ENCODE data around the gene PPP3CA.
"Not testable (repeated sequence)": the region's sequence is repeated elsewhere in the genome, so short reads cannot be mapped to it uniquely, and the experiment has no call there.

PPP3CA gene

DNA sequence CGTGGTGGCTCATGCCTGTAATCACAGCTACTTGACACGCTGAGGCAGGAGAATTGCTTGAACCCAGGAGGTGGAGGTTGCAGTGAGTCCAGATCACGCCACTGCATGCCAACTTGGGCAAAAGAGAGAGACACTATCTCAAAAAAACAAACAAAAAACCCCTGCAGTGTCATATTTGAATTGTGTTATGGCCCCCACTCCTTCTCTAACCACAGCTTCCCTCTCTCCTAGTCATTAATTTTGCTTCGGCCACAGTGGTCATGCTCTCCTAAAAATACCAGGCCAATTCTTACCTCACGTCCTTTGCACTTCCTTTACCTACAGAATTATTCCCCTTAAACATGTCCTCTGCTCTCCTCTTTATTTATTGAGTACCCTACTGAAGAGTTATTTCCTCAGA, 206.1 kb downstream of the PPP3CA start:
- DNase-seq (ENCODE audit: low read depth): no peak

DNA sequence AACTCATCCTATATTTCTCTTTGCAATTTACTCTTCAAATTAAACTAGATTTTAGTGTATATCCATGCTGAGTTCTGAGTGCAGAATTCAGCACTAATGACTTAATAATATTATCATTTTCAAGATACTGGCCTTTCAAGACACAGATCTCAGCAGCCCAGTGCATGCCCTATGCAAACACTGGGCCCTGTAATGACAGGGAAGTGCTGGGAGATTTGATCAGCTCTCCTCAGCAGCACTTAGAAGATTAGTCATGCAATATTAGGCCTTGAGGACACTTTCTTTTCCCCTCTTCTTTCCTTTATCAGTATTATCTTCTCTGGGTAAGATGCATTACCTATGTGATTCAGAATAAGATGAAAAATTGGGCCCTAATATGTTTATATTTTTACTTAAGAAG, 207.1 kb downstream of the PPP3CA start:
- DNase-seq (ENCODE audit: low read depth): no peak

DNA sequence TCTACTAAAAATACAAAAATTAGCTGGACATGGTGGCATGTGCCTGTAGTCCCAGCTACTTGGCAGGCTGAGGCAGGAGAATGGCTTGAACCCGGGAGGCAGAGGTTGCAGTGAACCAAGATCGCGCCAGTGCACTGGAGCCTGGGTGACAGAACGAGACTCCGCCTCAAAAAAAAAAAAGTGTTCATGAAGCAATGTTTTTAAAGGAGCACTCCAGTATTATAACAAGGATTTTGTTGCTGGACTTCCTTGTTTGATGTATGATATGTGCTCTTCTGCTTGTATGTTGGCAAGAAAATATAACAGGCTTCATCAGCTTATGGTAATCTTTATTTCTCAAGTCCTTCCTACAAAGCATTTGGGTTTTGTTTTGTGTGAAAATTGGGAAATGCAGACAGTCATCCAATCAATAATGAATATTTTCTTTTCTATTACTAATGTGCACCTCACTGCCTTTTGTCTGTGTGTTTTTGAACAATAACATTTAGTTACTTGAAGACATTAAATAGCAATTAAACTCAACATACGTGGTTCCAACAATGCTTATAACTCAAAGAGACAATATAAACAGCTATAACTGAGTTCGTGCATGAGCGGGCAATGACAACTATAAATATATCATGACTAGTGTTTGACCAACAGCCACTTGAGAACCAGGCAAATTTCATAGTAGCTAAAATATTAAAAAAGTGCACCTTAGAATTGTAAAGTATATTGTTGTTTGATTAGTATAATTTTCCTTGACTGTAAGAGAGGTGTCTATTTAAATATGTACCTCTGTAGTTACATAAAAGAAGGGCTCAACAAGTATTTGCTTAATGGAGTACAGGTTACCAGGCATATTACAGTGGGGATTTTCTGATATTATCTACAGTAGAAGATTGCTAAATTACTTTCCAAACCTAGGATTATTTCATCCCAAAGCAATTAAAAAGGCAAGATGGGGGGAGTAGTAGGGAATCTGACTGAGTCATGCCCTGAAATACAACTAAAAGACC, 210.7 kb downstream of the PPP3CA start:
- DNase-seq (ENCODE audit: low read depth): no peak

DNA sequence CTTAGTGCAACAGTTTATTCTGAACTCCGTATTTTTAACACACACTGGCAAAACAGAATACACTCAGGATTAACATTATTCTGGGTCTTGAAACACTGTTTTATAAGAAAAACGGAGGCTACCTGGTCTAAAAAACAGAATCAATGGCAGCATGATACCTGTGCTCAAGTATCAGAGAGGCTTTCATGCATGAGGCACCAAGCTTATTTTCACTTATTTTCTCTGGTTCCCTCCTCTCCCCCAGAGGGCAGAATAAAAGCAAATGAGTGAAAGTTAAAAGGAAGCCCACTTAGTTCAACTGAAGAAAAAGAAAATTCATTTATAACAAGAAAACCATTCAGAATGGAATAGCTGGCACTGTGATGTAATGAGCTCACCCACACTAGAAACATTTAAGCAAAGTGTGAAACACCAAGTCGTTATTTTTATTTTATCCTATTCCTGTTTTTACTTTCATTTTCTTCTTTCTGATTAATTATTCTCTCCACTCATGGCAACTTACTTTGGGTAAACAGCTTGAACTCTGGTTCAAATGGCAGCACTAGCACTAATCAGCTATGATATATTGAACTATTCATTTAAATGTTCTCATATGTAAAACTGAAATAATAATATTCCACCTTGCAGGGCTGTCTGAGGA, 211.8 kb downstream of the PPP3CA start:
- DNase-seq (ENCODE audit: low read depth): no peak

DNA sequence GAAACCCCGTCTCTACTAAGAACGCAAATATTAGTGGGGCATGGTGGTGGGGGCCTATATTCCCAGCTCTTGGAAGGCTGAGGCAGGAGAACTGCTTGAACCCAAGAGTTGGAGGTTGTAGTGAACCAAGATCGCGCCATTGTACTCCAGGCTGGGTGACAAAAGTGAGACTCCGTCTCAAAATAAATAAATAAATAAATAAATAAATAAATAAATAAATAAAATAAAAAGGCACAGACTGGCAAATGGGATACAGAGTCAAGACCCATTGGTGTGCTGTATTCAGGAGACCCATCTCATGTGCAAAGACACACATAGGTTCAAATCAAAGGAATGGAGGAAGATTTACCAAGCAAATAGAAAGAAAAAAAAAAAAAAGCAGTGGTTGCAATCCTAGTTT, 216.3 kb downstream of the PPP3CA start:
- DNase-seq (ENCODE audit: low read depth): not testable (repeated sequence)

DNA sequence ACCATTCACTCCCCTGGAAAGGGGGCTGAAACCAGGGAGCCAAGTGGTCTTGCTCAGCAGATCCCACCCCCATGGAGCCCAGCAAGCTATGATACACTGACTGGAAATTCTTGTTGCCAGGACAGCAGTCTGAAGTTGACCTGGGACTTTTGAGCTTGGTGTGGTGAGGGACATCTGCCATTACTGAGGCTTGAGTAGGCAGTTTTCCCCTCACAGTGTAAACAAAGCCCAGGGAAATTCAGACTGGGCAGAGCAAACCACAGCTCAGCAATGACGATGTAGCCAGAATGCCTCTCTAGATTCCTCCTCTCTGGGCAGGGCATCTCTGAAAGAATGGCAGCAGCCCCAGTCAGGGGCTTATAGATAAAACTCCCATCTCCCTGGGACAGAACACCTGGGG, 218.4 kb downstream of the PPP3CA start:
- not testable (repeated sequence) for DNase-seq (ENCODE audit: low read depth)

DNA sequence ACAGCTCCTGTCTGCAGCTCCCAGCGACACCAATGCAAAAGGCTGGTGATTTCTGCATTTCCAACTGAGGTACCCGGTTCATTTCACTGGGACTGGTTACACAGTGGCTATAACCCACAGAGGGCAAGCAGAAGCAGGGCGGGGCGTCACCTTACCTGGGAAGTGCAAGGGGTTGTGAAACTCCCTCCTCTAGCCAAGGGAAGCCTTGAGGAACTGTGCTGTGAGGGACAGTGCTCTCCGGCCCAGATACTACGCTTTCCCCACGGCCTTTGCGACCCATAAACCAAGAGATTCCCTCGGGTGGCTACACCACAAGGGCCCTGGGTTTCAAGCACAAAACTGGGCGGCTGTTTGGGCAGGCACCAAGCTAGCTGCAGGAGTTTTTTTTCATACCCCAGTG, 218.9 kb downstream of the PPP3CA start:
- DNase-seq (ENCODE audit: low read depth): no peak

DNA sequence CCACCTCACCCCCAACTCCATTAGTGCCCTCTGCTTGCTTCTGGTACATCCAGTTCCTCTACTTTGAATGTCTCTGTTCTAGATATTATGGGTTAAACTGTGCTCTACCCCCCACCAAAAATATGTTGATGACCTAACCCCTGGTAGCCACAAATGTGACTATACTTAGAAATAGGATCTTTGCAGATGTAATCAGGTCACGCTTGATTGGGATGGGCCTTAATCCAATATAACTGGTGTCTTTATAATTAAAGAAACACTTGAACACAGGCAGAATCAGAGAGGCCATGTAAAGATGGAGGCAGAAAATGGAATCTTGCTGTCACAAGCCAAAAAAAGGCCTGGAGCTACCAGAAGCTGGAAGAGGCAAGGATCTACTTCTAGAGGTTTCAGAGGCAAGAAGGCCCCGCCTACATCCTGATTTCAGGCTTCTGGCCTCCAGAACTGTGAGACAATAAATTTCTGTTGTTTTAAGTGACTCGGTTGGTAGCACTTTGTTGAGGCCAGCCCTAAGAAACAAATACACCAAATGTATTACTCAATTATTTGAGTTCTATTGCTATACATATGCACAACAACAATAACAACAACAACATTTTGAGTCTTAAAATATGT, 220.0 kb downstream of the PPP3CA start:
- no peak for DNase-seq (ENCODE audit: low read depth)

DNA sequence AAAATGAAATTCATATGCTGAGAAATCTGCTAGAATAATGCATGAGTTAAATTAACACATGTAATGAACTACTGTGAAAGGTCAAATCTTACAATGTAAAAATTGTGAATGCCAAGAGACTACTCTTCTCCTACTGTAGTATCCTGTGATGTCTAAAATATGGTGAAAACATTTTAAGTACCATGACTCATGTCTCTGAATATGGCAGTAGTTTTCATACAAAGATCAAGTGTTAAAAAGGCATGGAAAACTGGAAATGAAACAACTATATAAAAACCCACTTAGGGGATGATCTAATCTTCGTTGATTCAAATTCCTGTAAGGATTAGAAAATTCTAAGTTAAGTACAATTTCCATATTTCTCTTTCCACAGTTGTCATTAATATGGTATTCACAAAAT, 221.3 kb downstream of the PPP3CA start:
- no peak for DNase-seq (ENCODE audit: low read depth)

DNA sequence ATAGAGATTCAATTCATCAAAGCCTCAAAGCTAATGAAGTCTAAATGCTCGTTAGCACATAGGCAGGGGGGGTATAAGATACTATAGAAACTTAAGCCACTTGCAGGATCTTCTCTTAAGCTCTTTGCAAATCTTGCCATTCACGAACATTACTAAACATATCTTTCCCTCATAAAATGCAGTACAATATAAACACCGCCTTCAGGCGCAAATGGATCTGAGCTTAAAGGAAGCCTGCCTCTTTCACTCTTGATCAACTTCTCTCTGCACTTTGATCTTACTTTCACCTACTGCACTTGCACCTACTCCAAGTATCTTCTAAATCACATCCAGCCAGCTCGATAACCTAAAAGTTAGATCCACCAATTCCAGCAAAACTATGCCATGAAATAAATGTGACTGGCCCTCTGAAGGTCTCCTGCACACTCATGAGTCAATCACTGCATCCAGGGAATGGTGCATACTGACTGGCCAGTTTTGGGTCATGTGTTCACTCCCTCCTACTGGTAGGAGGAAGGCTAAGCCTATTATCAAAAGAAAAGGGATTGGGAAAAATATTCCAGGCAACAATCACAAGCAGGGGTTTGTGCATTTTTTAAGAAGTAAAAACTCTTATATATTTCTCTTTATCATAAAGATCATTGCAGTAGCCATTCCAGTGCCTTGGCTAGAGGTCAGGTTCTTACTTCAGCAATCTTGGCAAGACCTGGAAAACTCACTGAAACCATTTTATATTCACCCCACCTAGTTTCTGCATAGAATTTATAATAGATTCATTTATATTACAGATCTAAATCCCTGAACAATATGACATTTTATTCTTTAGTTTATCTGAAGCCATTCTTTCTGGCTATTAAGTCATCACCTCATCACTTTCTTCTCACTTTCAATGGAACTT, 222.0 kb downstream of the PPP3CA start:
- no peak for DNase-seq (ENCODE audit: low read depth)

DNA sequence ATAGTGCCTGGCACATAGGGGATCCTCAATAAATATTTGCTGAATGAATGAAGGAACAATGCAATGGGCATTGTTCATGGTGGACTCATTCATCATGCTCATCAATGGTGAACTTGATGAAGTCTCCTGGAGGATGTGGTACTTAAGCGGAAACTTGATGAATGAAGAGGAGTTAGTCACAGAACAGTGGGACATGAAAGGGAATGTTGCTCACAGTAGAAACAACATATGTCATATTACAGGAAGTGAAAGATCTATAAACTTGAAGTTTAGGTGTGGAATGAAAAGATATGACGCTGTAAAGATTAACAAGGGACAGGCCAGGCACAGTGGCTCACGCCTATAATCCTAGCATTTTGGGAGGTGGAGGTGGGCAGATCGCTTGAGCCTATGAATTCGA, 224.1 kb downstream of the PPP3CA start:
- DNase-seq (ENCODE audit: low read depth): no peak

DNA sequence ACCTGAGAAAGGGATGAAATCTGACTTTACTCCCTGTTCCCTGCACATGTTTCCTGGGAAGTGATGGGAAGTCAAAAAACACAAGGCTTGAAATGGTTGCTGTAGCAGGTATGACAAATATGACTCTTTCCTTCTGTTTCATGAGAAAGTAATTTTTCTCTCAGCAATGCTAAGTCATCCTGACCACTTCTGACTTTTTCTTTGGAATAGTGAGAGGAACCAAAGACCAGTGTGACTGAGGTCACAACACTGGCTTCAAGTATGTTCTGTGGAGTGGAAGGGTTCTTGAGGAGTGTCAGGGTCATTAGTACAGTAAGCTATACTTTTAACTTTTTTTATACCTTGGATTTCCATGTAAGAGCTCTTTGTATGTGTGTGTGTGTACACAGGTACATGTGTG, 225.3 kb downstream of the PPP3CA start:
- no peak for DNase-seq (ENCODE audit: low read depth)

DNA sequence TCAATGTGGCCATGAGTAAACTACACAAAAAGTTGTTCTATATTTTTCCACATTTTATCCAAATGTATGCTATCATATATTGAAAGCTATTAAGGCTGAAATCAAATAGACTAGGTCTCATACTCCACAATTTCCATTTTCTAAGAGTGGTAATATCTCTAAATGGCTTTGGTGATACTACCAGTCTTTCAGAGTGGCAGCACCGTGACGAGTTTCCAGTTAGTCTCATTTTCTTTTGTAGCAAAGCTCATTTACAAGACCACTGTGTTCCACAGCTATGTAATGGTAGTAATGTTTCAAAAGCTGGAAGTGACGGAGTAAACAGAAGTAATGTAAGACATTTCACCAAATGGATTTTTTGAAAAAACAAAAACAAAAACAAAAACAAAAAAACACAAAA, 228.2 kb downstream of the PPP3CA start:
- DNase-seq (ENCODE audit: low read depth): no peak

DNA sequence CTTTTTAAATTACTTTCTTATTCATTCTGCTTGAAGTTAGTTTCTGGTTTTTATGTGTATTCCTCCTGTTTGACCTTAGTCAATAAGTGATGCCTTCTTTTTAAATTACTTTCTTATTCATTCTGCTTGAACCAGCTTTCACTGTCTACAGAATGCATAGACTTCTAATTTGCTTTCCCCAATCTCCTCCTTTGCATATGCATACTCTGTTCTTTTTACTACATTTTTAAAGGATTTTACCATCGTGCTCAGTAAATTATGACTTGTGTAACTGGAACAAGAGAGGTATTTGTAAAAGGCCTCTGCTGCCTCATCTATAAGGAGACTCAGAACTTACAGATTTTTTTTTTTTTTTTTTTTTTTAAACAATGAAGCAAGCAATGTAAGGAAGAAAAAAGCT, 228.7 kb downstream of the PPP3CA start:
- no peak for DNase-seq (ENCODE audit: low read depth)

DNA sequence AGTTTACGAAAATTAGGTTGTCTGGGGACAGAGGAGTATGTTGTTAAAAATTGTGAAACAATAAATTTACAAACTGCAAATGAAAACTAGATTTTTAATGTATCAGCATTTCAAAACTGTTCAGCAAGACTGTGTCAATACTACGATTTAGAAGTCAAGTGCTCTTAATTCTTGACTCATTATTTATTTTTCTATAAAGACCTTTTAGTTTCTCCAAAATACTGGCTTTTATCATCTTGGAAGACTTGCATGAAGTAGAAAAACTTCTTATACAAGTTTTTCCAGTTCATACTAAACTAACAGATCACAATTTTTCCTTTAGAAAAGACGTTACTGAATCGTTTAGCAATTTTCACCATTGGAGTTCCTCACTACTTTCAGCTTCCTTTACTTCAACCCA, 231.4 kb downstream of the PPP3CA start:
- DNase-seq (ENCODE audit: low read depth): no peak

DNA sequence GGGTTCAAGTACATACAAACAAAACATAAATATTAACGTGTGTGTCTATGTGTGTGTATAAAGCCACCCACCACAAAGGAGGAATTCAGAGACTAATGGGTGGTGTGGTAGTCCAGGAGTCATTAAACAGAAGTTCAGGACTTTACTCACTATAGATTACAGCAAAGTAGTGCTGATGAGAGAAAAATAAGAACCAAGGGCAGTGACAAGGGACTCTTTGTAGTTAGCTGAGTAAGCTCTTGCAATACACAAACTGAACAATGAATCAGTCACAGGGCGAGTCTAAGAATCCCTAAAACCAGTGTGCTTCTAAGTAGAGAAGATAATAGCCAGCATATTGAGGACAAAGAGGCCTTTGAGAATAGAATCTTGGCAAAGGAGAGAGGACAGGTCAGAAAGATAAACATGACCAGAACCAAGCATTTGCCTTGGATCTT, 232.4 kb downstream of the PPP3CA start:
- DNase-seq (ENCODE audit: low read depth): no peak

DNA sequence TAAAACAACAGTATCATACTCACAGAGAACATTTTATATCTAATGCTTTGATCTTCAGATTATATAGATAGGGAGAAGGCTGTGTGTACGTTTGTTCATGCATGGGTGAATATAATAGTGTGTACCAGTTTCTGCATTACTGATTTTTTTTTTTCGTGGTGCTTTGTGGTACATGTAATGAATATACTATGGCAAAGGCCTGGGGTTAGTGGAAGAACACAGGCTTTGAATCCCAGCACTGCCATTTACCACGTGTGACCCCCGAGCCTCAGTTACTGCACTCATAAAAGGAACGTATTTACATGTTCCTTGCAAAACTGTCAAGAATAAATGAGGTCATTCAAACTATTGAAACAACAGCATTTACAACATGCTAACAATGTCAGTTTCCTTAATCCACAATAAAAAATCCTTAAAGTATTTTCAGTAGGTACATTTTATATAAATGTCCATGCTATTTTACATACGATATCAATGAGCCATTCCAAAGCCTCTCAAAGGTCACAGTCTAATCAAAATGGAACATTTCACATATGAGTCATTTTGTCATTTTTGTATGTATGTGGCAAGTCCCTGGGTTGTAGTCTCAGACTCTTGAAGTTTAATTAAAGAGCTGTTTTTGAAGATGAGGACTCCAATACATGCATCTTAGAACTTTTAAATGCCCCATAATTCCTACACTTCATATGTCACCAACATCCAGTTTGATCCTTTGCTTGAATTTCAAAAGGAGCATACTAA, 242.8 kb downstream of the PPP3CA start:
- DNase-seq (ENCODE audit: low read depth): no peak

DNA sequence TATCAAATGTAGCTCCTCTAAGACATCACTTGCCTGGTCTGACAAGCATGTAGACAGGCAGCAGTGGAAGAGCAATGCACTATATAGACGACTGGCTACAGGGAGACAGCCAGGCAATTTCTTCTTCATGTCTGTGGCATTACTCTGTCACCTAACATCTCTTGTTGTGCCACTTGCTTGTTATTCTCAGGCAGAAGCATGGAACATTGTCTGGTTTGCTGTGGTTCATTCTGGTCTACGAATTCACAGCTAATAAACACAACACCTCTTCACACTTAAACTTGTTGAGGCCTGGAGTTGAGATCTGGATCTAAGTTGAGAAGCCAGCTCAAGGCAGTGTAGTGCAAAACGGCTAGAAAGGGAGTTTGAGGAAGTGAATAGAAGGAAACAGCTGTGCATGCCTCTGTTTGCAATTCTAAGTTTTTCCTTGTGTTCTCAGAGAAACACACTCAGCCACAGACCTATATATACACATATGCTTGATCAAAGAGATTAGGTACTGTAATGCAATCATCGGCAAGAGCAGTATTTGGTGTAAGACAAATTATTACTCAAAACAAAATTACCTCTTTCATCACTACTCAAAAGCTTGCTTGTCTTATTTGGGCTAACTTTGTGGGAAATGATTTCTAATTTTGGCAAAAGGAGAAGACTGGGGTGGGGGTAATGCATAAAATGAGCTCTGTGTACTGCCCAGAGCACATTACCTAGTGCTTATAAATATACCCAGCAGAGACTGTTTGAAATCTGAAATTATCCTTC, 243.8 kb downstream of the PPP3CA start:
- DNase-seq (ENCODE audit: low read depth): no peak

DNA sequence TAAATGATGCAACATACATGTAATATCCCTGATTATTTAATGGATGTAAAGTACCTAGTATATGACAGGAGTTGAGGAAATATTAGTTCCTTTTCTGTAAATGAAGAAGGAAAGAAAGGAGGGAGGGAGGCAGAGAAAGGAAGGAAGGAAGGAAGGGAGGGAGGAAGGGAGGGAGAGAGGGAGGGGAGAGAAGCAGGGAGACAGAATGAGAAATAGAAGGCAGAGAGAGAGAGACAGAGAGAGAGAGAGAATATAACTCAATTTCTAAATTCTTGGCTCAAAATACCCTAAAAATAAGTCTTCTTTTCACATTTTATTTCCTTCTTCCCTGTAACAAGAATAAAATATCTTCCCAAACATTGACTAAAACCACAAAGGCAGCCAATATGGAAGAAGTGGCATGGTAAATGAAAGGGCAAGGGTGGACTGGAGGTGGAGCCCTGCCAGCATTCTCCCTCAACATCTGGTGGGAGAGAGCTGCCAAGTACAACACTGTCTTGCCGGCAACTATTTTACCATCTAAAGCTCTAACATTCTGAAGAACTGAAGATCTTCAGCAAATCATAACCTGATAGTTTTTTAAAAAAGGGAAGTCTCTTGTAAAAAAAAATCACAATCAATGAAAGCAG, 245.1 kb downstream of the PPP3CA start:
- no peak for DNase-seq (ENCODE audit: low read depth)

DNA sequence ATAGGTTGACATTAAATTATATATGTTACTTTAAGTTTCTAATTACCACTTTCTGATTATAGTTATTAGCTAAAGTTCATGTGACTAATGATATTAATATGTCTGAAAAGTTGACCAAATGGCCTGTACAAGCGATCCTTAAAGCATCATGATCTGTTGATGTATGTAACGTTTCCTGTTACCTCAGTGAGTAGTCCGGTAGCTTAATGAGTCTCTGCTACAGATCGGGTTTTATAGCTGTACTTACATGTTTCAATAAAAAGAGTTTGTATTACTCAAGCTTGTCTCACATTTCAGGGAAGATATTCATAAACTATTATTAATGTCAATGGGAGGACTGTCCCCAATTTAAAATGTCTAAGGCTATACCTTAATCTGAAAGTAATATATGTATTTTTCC, 246.3 kb downstream of the PPP3CA start:
- DNase-seq (ENCODE audit: low read depth): no peak
